Measurements from ENCODE around the gene CTBP1.

The CTBP1 gene

DNA sequence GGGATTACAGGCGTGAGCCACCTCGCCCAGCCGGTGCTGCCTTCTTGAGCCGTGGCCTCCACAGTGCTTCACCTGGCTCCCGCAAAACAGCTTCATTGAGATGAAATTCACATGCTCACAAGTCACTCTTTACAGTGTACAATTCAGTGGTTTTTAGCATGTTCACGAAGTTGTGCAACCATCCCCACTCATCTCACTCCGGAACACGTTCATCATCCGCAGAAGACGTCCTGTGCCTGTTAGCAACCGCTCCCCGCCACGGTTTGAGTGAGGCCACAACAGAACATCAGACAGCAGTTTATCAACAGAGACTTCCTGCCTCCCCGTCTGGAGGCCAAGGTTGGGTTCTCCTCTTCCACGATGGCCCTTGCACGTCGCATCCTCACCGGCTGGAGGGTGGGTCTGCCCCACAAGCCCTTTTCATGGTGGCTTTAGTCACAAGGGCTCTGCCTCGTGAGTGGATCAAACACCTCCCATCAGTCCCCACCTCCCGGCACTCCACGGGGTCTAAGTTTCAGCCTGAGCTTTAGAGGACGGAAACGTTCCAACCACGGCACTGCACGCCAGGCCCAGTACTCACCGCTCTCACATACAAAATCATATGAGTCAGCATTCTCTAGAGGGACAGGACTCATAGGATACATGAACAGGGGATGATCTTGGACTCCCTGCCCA, 46.9 kb downstream of the CTBP1 start:
- Histone ChIP-seq H3K27me3 (ENCODE audit: control insufficient read depth in 3 of 3, insufficient read depth in 3 of 3, low read depth in 1 of 3, low read length in 3 of 3) (no peaks in the 10 kb centered on the region), H2AFZ (ENCODE audit: low read length) (no peak overlapping the region), H2BK15ac (ENCODE audit: low read length) (no peak overlapping the region), H2BK120ac (ENCODE audit: low read depth, low read length) (no peak overlapping the region), H3K27ac (replicated peaks; ENCODE audit: low read length) (no peak overlapping the region), H3K23ac (ENCODE audit: low read depth, low read length, poor library complexity) (peak overlapping the region; percentile 44), H3K4me1 (ENCODE audit: control insufficient read depth in 2 of 2, insufficient read depth in 1 of 2, low read depth in 1 of 2, low read length in 2 of 2) (no peaks in the 10 kb centered on the region), H2BK5ac (ENCODE audit: low read length) (no peak overlapping the region), H3K4me3 (ENCODE audit: low read length in 2 of 2) (no peak overlapping the region), H3K4ac (ENCODE audit: low read length) (no peak overlapping the region), H3K9me3 (replicated peaks in 1 of 2; ENCODE audit: control insufficient read depth in 2 of 2, insufficient read depth in 1 of 2, low read depth in 1 of 2, low read length in 2 of 2) (no peaks in the 10 kb centered on the region), H3K79me1 (ENCODE audit: low read depth, low read length) (no peaks in the 10 kb centered on the region), H3K4me2 (ENCODE audit: insufficient read depth, low read length, poor library complexity, severe bottlenecking) (no peak overlapping the region), H4K91ac (ENCODE audit: low read depth, low read length, poor library complexity) (no peak overlapping the region), H3K14ac (ENCODE audit: low read length) (peak overlapping the region; percentile 58), H4K8ac (ENCODE audit: low read depth, low read length) (no peak overlapping the region), H3K36me3 (replicated peaks in 1 of 2; ENCODE audit: control insufficient read depth in 2 of 2, insufficient read depth in 2 of 2, low read length in 2 of 2) (no peaks in the 10 kb centered on the region), H3K18ac (ENCODE audit: low read length) (peak overlapping the region; percentile 64), H2BK12ac (ENCODE audit: low read length) (no peak overlapping the region), H2AK5ac (ENCODE audit: low read depth, low read length) (no peak overlapping the region), H3K9ac (ENCODE audit: low read depth, low read length, poor library complexity) (no peak overlapping the region)
- no peak for DNase-seq (ENCODE audit: low spot score)
- WGBS, 2 donors (ENCODE audit: extremely low coverage in 2 of 2, insufficient read length in 2 of 2, insufficient replicate concordance in 1 of 2): no CpG with 5 or more reads among the region's 26 CpGs

DNA sequence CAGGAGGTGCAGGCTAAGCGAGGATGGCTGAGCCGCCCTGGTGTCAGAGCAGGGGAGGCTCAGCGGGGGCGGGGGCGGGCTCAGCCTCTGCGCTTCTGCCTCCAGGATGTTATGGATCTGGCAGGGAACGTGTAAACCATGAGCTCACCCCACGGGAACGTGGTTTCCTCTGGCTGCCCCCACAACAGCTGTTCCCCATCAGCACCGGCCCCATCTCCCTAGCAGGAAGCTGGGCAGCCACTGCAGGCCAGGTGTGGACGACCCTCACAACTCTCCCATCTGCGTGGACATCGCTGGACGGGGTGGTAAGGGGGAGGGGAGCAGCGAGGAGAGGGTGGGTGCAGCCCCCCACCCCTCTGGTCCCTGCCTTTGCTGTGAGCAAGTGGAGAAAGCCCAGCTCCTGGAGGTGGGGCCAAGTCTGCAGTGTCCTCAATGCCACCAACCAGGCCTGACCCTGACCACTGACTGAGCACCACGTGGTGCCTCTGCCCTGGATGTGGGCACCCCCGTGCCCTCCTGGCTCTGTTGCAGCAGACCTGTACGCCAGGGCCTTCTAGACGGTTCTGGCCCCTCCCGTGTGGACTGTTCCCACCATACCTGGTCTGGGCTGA, 48.4 kb downstream of the CTBP1 start:
- H3K14ac ChIP-seq (ENCODE audit: low read length): no peak overlapping the region
- no peak for DNase-seq (ENCODE audit: low spot score)

DNA sequence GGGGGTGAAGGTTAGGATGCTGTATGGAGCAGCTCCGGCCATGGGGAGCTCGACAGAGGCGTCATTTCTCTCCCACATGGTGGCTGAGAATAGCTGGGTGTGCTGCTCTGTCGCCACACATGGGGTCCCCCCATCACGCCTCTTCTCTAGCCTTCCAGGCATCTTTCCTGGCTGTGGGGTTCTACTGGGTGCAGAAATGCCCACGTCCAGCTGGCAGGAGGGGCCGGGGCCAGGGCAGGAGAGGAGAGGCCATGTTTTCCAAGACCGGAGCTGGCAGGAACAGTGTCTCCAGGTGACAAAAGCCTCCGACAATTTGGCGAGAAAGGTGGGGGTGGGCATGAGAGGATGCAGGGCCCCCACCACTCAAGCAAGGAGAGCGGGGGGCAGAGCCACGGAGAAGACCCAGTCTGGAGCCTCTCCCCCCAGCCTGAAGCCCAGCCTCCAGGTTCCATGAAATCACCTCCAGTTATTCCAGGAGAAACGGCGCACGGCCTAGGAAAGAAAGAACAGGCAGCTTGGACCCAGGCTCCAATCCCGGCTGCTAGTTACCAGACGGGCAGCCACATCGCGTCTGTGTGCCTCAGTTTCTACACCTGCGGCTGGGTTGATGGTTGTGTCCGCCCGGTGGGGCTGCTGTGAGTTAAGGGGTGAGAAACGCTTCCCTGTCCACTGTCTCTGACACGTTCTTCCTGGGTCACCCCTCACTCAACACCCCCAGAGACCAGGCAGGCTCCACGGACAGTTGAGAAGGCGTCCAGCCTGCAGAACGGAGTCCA, 49.2 kb downstream of the CTBP1 start:
- no peak overlapping the region for H4K8ac ChIP-seq (ENCODE audit: low read depth, low read length)
- no peak overlapping the region for H2AFZ ChIP-seq (ENCODE audit: low read length)
- H3K9me3 ChIP-seq (replicated peaks in 1 of 2; ENCODE audit: control insufficient read depth in 2 of 2, insufficient read depth in 1 of 2, low read depth in 1 of 2, low read length in 2 of 2): no peaks in the 10 kb centered on the region
- H3K4me1 ChIP-seq (ENCODE audit: control insufficient read depth in 2 of 2, insufficient read depth in 1 of 2, low read depth in 1 of 2, low read length in 2 of 2): no peaks in the 10 kb centered on the region
- no peak overlapping the region for H3K4me2 ChIP-seq (ENCODE audit: insufficient read depth, low read length, poor library complexity, severe bottlenecking)
- H3K4me3 ChIP-seq (ENCODE audit: low read length in 2 of 2): peak overlapping the region in 1 of 2 donors; percentile 4
- no peak overlapping the region for H3K4ac ChIP-seq (ENCODE audit: low read length)
- no peaks in the 10 kb centered on the region for H3K79me1 ChIP-seq (ENCODE audit: low read depth, low read length)
- H3K23ac ChIP-seq (ENCODE audit: low read depth, low read length, poor library complexity): no peak overlapping the region
- no peak overlapping the region for H2BK120ac ChIP-seq (ENCODE audit: low read depth, low read length)
- no CpG with 5 or more reads among the region's 27 CpGs for WGBS, 2 donors (ENCODE audit: extremely low coverage in 2 of 2, insufficient read length in 2 of 2, insufficient replicate concordance in 1 of 2)
- peak overlapping the region; percentile 76 for H3K18ac ChIP-seq (ENCODE audit: low read length)
- no peak overlapping the region for H3K9ac ChIP-seq (ENCODE audit: low read depth, low read length, poor library complexity)
- no peak overlapping the region for H2BK5ac ChIP-seq (ENCODE audit: low read length)
- DNase-seq (ENCODE audit: low spot score): no peak
- H3K27ac ChIP-seq (replicated peaks; ENCODE audit: low read length): no peak overlapping the region
- H3K27me3 ChIP-seq (ENCODE audit: control insufficient read depth in 3 of 3, insufficient read depth in 3 of 3, low read depth in 1 of 3, low read length in 3 of 3): peaks cover 0 to 6% (median 0%) of the 10 kb centered on the region in 3 experiments
- H2AK5ac ChIP-seq (ENCODE audit: low read depth, low read length): no peak overlapping the region
- no peak overlapping the region for H2BK12ac ChIP-seq (ENCODE audit: low read length)
- no peak overlapping the region for H4K91ac ChIP-seq (ENCODE audit: low read depth, low read length, poor library complexity)
- H3K14ac ChIP-seq (ENCODE audit: low read length): no peak overlapping the region
- no peaks in the 10 kb centered on the region for H3K36me3 ChIP-seq (replicated peaks in 1 of 2; ENCODE audit: control insufficient read depth in 2 of 2, insufficient read depth in 2 of 2, low read length in 2 of 2)
- H2BK15ac ChIP-seq (ENCODE audit: low read length): peak overlapping the region; percentile 78

More for the DNA sequence above, 48.4 kb downstream of the CTBP1 start:
- Histone ChIP-seq H2BK15ac (ENCODE audit: low read length) (peak overlapping the region; percentile 78), H2BK5ac (ENCODE audit: low read length) (peak overlapping the region; percentile 39), H3K9me3 (replicated peaks in 1 of 2; ENCODE audit: control insufficient read depth in 2 of 2, insufficient read depth in 1 of 2, low read depth in 1 of 2, low read length in 2 of 2) (no peaks in the 10 kb centered on the region), H3K18ac (ENCODE audit: low read length) (peak overlapping the region; percentile 57), H3K4me2 (ENCODE audit: insufficient read depth, low read length, poor library complexity, severe bottlenecking) (no peak overlapping the region), H3K4ac (ENCODE audit: low read length) (no peak overlapping the region), H3K36me3 (replicated peaks in 1 of 2; ENCODE audit: control insufficient read depth in 2 of 2, insufficient read depth in 2 of 2, low read length in 2 of 2) (no peaks in the 10 kb centered on the region), H2AFZ (ENCODE audit: low read length) (no peak overlapping the region), H3K79me1 (ENCODE audit: low read depth, low read length) (no peaks in the 10 kb centered on the region), H4K8ac (ENCODE audit: low read depth, low read length) (peak overlapping the region; percentile 43), H3K27ac (replicated peaks; ENCODE audit: low read length) (no peak overlapping the region), H3K4me3 (ENCODE audit: low read length in 2 of 2) (no peak overlapping the region), H2BK120ac (ENCODE audit: low read depth, low read length) (no peak overlapping the region), H2AK5ac (ENCODE audit: low read depth, low read length) (peak overlapping the region; percentile 96), H3K23ac (ENCODE audit: low read depth, low read length, poor library complexity) (peak overlapping the region; percentile 96), H4K91ac (ENCODE audit: low read depth, low read length, poor library complexity) (no peak overlapping the region), H2BK12ac (ENCODE audit: low read length) (peak overlapping the region; percentile 84), H3K27me3 (ENCODE audit: control insufficient read depth in 3 of 3, insufficient read depth in 3 of 3, low read depth in 1 of 3, low read length in 3 of 3) (peaks cover 0 to 6% (median 0%) of the 10 kb centered on the region in 3 experiments), H3K9ac (ENCODE audit: low read depth, low read length, poor library complexity) (peak overlapping the region; percentile 72), H3K4me1 (ENCODE audit: control insufficient read depth in 2 of 2, insufficient read depth in 1 of 2, low read depth in 1 of 2, low read length in 2 of 2) (no peaks in the 10 kb centered on the region)
- no CpG with 5 or more reads among the region's 20 CpGs for WGBS, 2 donors (ENCODE audit: extremely low coverage in 2 of 2, insufficient read length in 2 of 2, insufficient replicate concordance in 1 of 2)

Data from neuronal stem cell (in vitro differentiated cells).